T-helper 9 cell (primary cell): ENCODE measurements around the gene IL24.
"Not testable (repeated sequence)": the region's sequence is repeated elsewhere in the genome, so short reads cannot be mapped to it uniquely, and the experiment has no call there.

Experiments used
- DNase-seq: peaks from one replicate; pipeline ENCODE4 v3.0.0-alpha.2; 2020
- total RNA-seq, 2 donors: gene quantifications; one replicate each; lab custom pipeline; 2026; lab: John Stamatoyannopoulos, UW

The IL24 gene, protein sequence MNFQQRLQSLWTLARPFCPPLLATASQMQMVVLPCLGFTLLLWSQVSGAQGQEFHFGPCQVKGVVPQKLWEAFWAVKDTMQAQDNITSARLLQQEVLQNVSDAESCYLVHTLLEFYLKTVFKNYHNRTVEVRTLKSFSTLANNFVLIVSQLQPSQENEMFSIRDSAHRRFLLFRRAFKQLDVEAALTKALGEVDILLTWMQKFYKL
- total RNA-seq = 0 reads per million in 2 donors

DNA sequence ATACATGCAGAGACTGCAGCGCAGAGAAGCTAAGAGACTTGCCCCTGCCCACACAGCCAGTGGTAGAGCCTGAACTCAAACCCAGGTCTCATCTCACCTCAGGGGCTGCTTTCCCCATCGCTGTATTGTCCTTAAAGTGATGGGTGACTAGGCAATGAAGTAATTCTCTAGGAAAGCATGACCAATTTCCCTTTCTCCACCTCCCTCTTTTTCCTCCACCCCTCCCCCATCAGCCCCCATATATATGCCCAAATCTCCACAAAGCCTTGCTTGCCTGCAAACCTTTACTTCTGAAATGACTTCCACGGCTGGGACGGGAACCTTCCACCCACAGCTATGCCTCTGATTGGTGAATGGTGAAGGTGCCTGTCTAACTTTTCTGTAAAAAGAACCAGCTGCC is at the start of gene IL24:
Gene IL24 (plus strand): TSS at position 269 of the 400 bp plus-strand sequence. CDS start 390 bp downstream, outside the sequence.
- no peak for DNase-seq

DNA sequence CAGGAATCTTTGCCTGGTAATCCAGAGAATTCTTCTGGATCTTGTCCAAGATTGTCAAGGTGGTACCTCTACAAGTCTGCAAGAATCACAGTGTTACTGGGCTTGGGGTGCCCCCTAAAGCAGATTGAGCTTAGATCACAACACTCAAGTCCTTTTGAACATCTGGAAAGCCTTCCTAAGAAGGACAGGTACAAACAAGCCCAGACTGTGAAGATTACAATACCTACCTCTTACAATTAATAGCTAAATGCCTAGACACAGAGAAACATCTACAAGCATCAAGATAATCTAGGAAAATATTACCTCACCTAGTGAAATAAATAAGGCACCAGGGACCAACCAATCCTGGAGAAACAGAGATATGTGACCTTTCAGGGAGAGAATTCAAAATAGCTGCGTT is 49.3 kb upstream of the IL24 start:
- DNase-seq = no peak

DNA sequence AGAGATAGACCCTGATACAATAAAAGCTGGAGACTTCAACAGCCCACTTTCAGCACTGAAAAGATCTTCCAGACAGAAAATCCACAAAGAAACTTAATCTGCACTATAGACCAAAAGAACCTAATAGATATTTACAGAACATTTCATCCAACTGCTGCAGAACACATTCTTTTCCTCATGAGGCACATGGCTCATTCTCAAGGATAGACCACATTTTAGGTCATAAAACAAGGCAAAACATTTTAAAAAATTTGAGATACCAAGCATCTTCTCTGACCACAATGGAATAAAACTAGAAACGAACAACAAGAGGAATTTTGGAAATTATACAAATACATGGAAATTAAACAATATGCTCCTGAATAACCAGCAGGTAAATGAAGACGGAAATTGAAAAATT is 46.8 kb upstream of the IL24 start:
- no peak for DNase-seq

DNA sequence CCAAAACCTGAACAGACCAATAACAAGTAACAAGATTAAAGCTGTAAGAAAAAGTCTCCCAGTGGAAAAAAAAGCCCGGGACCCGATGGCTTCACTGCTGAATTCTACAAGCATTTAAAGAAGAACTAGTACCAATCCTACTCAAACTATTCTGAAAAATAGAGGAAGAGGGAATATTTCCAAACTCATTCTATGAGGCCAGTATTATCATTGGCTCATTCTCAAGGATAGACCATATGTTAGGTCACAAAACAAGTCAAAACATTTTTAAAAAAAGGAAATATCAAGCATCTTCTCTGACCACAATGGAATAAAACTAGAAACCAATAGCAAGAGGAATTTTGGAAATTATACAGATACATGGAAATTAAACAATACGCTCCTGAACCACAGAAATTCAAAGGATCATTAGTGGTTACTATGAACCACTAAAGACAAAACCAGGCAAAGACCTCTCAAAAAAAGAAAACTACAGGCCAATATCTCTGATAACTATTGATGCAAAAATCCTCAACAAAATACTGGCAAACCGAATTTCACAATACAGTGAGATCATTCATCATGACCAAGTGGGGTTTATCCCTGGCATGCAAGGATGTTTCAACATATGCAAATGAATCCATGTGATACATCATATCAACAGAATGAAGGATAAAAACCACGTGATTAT is 45.8 kb upstream of the IL24 start:
- no peak for DNase-seq

DNA sequence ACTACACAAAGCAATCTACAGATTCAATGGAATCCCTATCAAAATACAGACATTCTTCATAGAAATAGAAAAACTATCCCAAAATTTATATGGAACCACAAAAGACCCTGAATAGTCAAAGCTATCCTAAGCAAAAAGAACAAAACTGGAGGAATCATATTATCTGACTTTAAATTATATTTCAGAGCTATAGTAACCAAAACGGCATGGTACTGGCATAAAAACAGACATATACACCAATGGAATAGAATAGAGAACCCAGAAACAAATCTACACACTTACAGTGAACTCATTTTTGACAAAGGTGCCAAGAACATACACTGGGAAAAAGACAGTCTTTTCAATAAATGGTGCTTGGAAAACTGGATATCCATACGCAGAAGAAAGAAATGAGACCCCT is 44.6 kb upstream of the IL24 start:
- not testable (repeated sequence) for DNase-seq

DNA sequence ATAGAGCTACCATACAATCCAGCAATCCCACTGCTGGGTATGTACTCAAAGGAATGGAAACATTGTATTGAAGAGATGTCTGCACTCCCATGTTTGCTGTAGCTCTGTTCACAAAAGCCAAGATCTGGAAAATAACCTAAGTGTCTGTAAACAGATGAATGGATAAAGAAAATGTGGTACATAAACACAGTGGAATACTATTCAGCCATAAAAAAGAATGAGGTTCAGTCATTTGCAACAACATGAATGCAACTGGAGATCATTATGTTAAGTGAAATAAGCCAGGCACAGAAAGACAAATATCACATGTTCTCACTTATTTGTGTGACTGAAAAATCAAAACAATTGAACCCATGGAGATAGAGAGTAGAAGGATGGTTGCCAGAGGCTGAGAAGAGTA is 43.5 kb upstream of the IL24 start:
- DNase-seq = not testable (repeated sequence)

DNA sequence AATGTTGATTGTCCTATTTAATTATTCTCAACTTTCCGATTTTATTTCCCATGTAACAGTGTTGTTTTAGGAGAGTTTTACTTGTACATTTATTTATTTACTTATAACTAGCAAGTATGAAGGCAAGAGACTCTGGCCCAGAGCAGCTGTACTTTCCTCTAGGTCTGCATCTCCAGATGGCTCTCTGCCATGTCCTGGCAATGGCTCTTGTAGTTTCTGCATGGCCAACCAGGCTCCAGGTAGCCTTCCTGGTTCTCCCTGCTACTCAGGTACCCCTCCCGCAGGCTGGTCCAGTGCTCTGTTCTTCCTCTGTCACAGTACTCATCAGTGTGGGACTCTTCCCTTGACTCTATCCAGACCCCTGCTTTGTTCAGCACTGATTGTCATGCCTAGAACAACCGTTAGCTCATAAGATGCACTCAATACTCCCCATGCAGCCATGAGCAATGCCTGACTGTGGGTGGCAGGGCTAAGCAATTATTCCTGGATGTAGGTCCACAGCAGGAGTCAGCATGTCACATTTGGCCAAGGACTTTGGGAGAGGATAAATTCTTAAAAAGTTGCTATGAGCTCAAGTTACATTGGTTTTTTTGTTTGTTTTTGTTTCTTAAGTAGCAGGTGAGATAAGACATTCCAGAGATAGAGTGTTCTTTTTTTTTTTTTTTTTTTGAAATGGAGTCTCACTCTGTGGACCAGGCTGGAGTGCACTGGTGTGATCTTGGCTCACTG is 42.7 kb upstream of the IL24 start:
- DNase-seq = no peak

DNA sequence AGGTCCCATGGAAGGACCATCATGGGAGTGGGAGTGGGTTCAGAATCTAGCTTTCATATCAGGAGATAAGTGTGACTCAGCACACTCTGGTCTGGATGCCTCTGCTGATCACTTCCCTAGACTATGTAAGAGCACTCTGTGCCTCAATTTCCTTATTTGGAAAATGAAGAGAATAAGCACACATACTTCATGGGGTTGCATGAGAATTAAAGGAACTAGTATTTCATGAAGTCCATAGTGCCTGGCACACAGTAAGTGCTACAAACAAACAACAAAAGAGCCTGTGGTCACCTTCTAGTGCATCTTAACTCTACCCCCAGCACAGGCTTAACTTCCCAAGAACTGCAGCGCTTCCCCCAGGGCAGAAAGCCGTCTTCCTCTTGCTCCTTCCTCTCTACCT is 41.4 kb upstream of the IL24 start:
- no peak for DNase-seq

DNA sequence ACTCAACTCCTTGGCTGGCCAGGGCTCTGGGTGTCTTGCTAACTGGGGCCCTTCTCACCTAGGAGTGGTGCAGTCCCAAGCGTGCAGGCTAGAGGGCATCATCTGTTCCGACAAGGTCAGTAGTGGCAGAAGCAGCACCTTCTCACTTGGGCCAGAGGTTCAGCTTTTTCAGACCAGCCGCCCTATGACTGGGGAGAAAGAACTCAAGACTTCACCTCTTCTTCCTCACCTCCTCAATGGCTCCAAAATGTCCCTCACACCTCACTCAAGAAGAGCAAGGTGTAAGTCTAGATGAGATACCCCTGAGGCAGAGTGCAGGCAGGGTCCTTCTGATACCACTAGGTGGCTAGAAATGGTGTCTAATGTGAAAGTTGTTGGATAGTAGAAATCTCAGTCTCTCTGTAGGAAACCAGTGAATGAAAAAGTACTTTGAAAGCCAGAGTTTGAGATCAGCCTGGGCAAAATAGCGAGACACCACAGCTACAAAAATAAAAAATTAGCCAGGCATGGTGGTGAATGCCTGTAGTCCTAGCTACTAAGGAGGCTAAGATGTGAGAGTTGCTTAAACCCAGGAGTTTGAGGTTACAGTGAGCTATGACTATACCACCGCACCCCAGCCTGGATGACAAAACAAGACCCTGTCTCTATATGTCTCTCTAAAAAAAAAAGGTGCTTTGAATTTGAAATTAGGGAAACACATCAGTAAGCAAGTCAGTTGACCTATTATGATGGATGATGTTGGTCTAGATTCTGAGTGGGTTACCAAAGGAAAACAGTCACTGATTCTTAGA is 40.4 kb upstream of the IL24 start:
- DNase-seq = no peak

DNA sequence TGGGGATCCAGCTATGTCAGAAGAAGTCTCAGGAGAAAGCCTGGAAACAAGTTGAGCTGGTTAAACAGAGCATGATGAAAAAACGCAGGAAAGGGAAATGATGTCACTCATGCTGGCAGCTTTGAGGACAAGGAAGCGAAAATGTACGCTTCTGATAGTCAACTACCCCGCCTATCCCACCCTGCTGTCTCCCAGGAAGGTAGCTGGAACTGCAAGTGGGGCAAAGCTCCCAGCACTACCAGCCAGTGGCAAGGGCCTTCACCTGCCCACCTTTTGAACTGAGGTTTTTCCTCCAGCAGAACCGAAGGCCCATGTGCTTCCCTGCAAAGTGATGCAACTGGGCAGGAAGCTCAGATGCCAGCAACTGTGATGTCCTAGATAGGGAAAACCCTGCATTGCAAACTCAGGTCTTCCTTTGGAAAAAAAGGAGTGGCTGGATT is 38.1 kb upstream of the IL24 start:
- no peak for DNase-seq

DNA sequence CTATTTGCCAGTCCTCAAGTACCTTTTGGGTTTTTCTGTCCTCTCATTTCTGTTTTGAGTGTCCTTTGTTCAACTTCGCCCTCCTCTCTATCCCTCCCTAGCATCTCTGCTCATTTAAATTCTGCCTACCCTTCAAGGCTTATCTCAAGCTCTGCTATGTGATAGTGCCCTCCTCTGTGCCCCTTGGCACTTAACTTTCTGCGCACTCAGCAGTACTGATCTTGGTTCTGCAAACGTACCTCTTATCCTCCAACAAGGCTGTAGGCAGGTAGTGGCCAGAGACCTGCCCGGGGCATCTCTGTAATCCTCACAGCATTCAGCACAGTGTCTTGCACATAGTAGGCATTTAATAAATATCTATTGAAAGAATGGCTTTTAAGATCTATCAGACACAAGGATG is 37.1 kb upstream of the IL24 start:
- no peak for DNase-seq

DNA sequence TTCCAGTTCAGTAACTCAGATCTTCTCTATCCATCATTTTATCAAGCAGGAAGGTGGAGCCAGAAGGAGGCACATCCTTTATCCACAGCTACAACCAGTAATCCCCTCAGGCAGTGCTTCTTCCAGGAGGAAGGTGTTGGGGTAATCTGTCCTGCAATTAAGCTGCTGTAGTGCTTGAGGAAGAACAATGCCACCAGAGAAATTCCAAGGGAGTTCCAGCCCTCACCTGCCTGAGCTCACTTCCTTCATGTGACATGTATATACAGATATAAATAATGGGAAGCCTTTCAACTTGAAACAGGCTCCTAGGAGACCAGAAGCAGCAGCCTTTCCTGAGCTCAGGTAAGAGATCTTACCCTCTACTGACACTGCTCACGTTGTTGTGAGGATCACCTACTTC is 34.0 kb upstream of the IL24 start:
- DNase-seq = no peak

DNA sequence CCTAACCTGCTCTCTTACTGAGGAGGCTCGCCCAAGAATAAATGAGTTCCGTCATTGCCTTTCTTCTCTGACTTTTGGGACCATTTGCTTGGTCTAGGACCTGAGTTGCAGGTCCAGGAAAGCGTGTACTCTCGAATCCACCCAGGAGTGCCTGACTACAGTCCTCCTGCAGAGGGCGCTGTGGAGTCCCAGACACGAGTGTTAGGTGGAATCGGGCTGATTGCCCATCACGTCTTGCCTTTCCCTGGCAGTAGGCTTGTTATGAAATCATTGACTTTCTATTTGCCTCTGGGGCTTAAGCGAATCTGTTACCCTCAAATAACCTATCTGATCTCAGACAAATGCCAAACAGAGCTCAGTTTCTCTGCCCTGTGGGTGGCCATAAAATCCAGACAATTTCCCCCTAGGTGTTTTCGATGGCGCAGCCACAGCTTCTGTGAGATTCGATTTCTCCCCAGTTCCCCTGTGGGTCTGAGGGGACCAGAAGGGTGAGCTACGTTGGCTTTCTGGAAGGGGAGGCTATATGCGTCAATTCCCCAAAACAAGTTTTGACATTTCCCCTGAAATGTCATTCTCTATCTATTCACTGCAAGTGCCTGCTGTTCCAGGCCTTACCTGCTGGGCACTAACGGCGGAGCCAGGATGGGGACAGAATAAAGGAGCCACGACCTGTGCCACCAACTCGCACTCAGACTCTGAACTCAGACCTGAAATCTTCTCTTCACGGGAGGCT is 32.1 kb upstream of the IL24 start, which contains the start of gene IL20:
Gene IL20 (plus strand): TSS at position 685 of the 733 bp plus-strand sequence. CDS start 230 bp downstream, outside the sequence.
- peak; percentile 91 for DNase-seq

DNA sequence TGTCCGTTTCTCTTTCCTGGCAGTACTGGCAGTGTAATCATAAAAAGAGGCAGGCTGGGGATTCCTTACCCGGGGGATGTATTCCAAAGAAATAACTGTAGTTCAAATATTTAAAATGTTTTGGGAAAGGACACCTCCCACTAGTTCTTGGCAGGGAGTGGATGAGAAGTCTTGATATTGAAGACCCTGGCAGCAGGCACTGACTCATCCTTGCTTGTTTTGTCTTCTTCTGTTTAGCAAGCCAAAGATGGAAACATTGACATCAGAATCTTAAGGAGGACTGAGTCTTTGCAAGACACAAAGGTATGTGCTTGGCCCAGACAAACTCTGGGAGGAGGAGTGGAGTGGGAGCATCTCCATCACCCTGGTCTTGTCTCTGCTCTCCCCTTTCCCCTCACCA is 31.2 kb upstream of the IL24 start:
- DNase-seq = no peak

DNA sequence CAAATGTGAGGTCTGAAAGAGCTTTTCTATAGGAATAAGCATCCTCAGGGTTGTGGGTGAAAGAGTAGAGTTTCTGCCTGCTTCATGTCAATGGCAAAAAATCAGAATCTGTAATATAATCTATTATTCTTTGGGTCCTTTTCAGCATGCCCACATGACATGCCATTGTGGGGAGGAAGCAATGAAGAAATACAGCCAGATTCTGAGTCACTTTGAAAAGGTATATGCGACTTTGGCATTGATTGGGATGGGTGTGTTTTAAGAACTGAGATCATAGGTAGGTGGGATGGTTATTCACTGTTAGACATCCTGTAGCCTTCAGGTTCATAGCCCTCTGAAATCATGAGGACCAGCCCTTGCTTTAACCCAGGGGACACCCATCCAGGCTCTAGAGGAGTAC is 30.0 kb upstream of the IL24 start:
- no peak for DNase-seq

DNA sequence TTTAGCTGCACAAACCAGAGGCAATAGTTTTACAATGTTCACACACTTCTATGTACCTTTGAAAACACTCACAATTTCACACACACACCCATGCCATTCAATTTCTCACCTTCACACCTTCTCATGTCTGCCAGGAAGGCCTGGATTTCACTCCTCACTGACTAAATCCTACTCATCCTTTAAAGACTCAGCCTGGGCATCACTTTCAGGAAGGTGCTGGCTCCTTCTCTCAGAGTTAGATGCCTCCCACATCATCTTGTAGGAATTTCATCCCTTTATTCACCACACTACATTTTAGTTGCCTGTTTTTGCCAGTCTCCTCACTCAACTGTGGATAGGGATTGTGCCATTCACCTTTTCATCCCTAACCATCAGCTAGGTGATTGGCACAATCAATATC is 29.5 kb upstream of the IL24 start:
- DNase-seq = no peak

DNA sequence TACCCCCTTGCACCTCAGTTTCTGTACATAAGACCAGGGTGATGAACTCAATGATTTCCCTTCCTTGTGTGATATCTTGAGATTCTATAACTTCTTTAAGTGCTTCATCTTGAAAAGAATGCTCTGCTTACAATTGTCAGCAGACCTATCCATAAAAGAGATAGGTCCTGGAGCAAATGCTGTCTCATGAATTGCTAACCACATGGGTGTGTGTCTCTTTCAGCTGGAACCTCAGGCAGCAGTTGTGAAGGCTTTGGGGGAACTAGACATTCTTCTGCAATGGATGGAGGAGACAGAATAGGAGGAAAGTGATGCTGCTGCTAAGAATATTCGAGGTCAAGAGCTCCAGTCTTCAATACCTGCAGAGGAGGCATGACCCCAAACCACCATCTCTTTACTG is 29.0 kb upstream of the IL24 start:
- no peak for DNase-seq

DNA sequence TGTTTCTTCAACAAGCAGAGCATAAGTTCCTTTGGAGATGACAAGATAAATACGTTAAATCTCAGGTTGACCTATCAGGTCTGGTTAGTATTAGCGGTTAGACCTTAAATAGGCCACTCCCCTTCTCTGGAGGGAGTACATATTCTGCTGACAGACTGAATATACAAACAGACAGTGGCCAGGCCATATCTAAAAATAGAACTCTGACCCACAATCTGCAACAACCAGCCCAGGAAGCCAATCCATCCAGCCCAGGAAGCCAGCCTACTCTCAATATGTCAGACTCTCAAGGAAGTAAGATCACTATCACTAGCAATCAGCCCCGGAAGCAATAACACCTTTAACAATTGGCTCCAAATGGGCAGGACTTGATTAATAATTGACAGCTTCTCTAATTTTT is 25.1 kb upstream of the IL24 start:
- DNase-seq = no peak

DNA sequence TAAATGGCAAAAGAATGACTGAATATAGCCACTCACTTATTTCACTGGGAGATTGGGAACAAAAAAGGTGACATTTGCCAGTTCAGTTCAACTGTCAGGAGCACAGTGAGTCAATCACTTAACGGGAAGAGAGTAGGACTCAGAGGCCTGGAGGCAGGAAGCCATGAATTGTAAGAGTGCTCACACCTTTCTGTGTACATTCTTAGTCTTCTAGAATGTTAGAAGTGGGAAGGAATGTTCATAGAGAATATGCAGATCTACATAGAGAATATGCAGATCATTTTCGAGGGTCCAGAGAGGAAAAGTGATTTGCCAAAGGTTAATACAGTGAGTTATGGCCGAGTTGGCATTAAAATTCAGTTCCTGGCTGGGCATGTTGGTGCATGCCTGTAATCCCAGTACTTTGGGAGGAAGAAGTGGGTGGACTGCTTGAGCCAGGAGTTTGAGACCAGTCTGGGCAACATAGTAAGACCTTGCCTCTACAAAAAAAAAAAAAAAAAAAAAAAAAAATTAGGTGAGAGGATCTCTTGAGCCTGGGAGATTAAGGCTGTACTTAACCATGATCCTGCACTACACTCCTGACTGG is 23.5 kb upstream of the IL24 start:
- no peak for DNase-seq

DNA sequence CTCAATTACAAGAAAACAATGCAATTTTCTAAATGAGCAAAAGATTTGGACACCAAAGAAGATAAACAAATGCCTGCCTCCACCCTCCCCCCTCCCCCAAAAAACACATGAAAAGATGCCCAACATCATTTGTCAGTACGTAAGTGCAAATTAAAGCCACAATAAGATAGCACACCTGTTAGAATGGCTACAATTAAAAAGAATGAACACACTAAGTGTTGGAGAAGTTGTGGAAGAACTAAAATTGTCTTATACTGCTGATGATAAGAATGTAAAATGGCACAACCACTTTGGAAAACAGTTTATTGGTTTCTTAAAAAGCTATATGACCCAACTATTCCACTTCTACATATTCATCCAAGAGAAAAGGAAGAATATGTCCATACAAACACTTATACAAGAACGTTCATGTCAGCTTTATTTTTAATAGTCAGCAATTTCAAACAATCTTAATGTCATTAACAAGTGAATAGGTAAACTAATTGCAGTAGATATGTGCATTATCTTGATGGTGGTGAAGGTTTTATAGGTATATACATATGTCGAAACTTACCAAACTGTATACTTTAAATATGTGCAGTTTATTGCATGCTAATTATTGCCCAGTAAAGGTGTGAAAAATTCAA is 21.4 kb upstream of the IL24 start:
- no peak for DNase-seq

DNA sequence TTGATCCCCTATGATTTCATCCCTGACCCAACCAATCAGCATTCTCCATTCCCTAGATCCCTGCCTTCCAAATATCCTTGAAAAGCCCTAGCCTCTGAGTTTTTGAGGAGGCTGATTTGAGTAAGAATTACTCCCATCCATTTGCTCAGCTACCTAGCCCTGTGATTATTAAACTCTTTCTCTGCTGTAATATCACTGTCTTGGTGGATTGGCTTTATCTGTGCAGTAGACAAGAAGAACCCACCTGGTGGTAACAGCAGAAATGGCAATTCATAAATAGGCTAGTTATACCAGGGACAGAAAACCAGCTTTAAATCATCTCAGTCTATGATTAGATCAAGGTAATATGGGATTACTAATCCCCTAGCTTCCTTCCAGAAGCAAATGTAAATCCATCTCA is 18.8 kb upstream of the IL24 start:
- no peak for DNase-seq

DNA sequence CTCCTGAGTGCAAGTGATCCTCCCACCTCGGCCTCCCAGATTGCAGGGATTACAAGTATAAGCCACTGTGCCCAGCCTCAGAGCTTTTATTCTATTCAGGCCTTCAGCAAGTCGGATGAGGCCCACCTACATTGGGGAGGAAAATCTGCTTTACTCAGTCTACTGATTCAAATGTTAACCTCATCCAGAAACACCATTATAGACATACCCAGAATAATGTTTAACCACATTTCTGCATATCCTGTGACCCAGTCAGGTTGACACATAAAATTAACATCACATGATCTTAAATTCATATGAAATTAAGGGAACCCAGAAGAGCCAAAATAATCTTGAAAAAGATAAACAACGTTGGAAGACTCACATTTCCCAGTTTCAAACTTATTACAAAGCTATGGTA is 16.9 kb upstream of the IL24 start:
- no peak for DNase-seq
